ENCODE results near the gene POU2F3.

The POU2F3 gene

DNA sequence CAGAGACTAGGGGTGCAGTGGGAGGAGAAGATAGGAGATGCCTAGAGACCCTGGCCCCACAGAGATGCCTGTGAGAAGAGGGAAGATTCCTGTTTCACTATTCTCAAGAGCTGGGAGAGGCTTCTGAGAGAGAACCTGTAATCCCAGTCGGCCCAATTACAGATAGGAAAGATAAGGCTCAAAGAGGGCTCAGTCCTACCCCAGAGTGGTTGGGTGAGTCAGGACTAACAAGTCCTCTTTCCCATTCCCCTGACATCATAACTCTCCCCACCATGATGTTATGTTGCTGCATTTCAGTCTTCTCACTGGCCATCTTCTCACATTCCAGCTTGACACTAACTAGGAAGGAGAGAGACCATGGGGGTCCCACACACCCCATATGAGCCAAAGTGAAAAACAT, 114.1 kb downstream of the POU2F3 start (continued):
- TF ChIP-seq, protein P1, sequence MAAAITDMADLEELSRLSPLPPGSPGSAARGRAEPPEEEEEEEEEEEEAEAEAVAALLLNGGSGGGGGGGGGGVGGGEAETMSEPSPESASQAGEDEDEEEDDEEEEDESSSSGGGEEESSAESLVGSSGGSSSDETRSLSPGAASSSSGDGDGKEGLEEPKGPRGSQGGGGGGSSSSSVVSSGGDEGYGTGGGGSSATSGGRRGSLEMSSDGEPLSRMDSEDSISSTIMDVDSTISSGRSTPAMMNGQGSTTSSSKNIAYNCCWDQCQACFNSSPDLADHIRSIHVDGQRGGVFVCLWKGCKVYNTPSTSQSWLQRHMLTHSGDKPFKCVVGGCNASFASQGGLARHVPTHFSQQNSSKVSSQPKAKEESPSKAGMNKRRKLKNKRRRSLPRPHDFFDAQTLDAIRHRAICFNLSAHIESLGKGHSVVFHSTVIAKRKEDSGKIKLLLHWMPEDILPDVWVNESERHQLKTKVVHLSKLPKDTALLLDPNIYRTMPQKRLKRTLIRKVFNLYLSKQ (tag by site-specific recombination; IDR thresholded peaks at IDR 0.05; ENCODE audit: borderline replicate concordance), result no peak

DNA sequence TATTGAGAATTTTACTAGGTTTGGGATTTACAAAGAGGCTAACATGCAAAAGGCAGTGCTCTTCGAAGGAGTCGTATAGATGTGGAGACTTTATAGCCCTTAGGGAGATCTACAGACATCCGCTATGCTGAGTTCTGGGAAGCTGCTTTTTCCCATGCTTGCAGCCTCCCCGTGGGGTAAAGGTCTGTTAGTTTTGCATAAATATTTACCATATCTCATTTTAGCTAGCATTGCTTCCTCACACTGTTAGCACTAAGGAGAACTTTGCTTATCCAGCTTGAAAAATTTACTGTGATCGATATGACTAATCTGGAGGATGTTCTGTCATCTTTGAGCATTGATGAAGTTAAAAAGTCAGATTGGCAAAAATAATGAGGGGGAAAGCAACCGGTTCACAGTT, 114.8 kb downstream of the POU2F3 start:
- Histone ChIP-seq H3K4me1 (ENCODE audit: control insufficient read depth, insufficient read depth, low read length) (peaks cover 10% of the 10 kb centered on the region), H3K36me3 (ENCODE audit: control insufficient read depth in 2 of 2, insufficient read depth in 1 of 2, low read length in 2 of 2) (no peaks in the 10 kb centered on the region), H3K4me3 (ENCODE audit: low read depth, low read length) (no peak overlapping the region), H3K9me3 (ENCODE audit: control insufficient read depth, insufficient read depth, low read depth, low read length) (no peaks in the 10 kb centered on the region), H3K27ac (ENCODE audit: extremely low read depth, low read depth, low read length) (no peak overlapping the region)
- POLR2A ChIA-PET, result no interaction called here
- CTCF ChIA-PET, result interaction anchor here (0.9 kb wide), 1 partner anchor 20 kb away, joined by 3 read pairs; no protein-coding TSS in a partner anchor
- TF ChIP-seq ZBTB20 (tag by site-specific recombination; IDR thresholded peaks at IDR 0.05) (0 out of 2 replicates have a peak, but pooled peaks have one; percentile 19), MEIS1 (CRISPR knock-in tag; IDR thresholded peaks at IDR 0.05; ENCODE audit: borderline replicate concordance) (no peak), FEZF1 (tag by site-specific recombination; IDR thresholded peaks at IDR 0.05) (0 out of 2 replicates have a peak, but pooled peaks have one; percentile 13)

DNA sequence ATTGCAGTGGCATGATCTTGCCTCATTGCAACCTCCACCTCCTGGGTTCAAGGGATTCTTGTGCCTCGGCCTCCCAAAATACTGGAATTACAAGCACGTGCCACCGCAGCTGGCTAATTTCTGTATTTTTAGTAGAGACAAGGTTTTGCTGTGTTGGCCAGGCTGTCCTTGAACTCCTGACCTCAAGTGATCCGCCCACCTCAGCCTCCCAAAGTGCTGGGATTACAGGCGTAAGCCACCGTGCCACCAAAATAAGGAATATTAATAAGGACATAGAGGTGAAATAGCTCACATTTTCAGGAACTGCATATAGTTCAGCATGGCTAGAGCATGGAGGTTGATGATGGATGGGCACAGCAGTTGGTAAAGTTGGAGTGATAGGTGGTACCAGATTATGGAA, 117.7 kb downstream of the POU2F3 start:
- POLR2A ChIA-PET, result no interaction called here

DNA sequence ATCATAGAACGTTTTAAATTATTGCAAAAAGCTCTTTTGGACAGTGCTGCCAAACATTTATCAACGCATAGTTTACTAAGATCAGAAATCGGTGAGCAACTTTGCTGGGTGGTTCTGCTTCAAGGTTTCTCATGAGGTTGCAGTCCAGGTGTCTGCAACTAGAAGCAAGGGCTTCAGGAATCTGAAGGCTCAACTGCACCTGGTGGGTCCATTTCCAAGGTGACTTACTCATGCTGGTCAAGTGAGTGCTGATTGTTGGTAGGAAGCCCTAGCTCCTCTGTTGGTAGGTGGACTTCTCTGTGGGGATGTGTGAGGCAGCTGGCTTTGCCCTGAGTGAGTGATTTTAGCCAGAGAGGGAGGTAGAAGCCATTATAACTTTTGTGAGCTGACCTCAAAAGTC, 118.8 kb downstream of the POU2F3 start:
- no peaks in the 10 kb centered on the region for H3K9me3 ChIP-seq (ENCODE audit: control insufficient read depth, insufficient read depth, low read depth, low read length)
- peaks cover 4% of the 10 kb centered on the region; the same call in 1 of the 2 replicates for H3K4me1 ChIP-seq (ENCODE audit: control insufficient read depth, insufficient read depth, low read length)
- ChIA-PET CTCF (no interaction called here), POLR2A (interaction anchor here (0.8 kb wide), 1 partner anchor 9 kb away, joined by 3 read pairs; no protein-coding TSS in a partner anchor)
- H3K4me3 ChIP-seq (ENCODE audit: low read depth, low read length), result no peak overlapping the region
- no peak overlapping the region for H3K27ac ChIP-seq (ENCODE audit: extremely low read depth, low read depth, low read length)
- H3K36me3 ChIP-seq (ENCODE audit: control insufficient read depth in 2 of 2, insufficient read depth in 1 of 2, low read length in 2 of 2), result no peaks in the 10 kb centered on the region
- TF ChIP-seq ZNF404 (tag by site-specific recombination; IDR thresholded peaks at IDR 0.05) (no peak), ZNF514 (tag by site-specific recombination; IDR thresholded peaks at IDR 0.05) (no peak), ZNF558 (tag by site-specific recombination; IDR thresholded peaks at IDR 0.05) (no peak), ZNF561 (tag by site-specific recombination; IDR thresholded peaks at IDR 0.05; ENCODE audit: borderline replicate concordance) (no peak), ZNF214 (tag by site-specific recombination; IDR thresholded peaks at IDR 0.05; ENCODE audit: borderline replicate concordance) (no peak), ZNF76 (tag by site-specific recombination; IDR thresholded peaks at IDR 0.05; ENCODE audit: borderline replicate concordance, low read depth) (no peak), ZNF510 (tag by site-specific recombination; IDR thresholded peaks at IDR 0.05; ENCODE audit: insufficient replicate concordance) (no peak), SP3 (tag by site-specific recombination; IDR thresholded peaks at IDR 0.05) (no peak), ZNF266 (tag by site-specific recombination; IDR thresholded peaks at IDR 0.05; ENCODE audit: low read depth) (no peak), ZNF664 (tag by site-specific recombination; IDR thresholded peaks at IDR 0.05) (no peak), ZBTB21 (tag by site-specific recombination; IDR thresholded peaks at IDR 0.05) (no peak), ZNF433 (tag by site-specific recombination; IDR thresholded peaks at IDR 0.05; ENCODE audit: low read depth) (no peak), ZBTB7A (tag by site-specific recombination; IDR thresholded peaks at IDR 0.05; ENCODE audit: low read depth) (no peak), TCF7L2 (IDR thresholded peaks at IDR 0.05; ENCODE audit: borderline replicate concordance, low read depth, low read length) (no peak), ZNF391 (tag by site-specific recombination; IDR thresholded peaks at IDR 0.05; ENCODE audit: borderline replicate concordance, low read depth) (no peak), ZNF600 (tag by site-specific recombination; IDR thresholded peaks at IDR 0.05) (no peak)
- TF ChIP-seq, protein P2, sequence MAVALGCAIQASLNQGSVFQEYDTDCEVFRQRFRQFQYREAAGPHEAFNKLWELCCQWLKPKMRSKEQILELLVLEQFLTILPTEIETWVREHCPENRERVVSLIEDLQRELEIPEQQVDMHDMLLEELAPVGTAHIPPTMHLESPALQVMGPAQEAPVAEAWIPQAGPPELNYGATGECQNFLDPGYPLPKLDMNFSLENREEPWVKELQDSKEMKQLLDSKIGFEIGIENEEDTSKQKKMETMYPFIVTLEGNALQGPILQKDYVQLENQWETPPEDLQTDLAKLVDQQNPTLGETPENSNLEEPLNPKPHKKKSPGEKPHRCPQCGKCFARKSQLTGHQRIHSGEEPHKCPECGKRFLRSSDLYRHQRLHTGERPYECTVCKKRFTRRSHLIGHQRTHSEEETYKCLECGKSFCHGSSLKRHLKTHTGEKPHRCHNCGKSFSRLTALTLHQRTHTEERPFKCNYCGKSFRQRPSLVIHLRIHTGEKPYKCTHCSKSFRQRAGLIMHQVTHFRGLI (tag by site-specific recombination; IDR thresholded peaks at IDR 0.05), result no peak
- TF ChIP-seq, protein P3, sequence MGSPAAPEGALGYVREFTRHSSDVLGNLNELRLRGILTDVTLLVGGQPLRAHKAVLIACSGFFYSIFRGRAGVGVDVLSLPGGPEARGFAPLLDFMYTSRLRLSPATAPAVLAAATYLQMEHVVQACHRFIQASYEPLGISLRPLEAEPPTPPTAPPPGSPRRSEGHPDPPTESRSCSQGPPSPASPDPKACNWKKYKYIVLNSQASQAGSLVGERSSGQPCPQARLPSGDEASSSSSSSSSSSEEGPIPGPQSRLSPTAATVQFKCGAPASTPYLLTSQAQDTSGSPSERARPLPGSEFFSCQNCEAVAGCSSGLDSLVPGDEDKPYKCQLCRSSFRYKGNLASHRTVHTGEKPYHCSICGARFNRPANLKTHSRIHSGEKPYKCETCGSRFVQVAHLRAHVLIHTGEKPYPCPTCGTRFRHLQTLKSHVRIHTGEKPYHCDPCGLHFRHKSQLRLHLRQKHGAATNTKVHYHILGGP (tag by site-specific recombination; IDR thresholded peaks at IDR 0.05), result no peak

More for the DNA sequence above, 117.7 kb downstream of the POU2F3 start:
- no peak overlapping the region for H3K27ac ChIP-seq (ENCODE audit: extremely low read depth, low read depth, low read length)
- peaks cover 9% of the 10 kb centered on the region for H3K4me1 ChIP-seq (ENCODE audit: control insufficient read depth, insufficient read depth, low read length)
- no peaks in the 10 kb centered on the region for H3K9me3 ChIP-seq (ENCODE audit: control insufficient read depth, insufficient read depth, low read depth, low read length)
- H3K4me3 ChIP-seq (ENCODE audit: low read depth, low read length), result no peak overlapping the region
- CTCF ChIA-PET, result no interaction called here
- no peaks in the 10 kb centered on the region for H3K36me3 ChIP-seq (ENCODE audit: control insufficient read depth in 2 of 2, insufficient read depth in 1 of 2, low read length in 2 of 2)
- no peak for TF ChIP-seq REPIN1 (tag by site-specific recombination; IDR thresholded peaks at IDR 0.05; ENCODE audit: low read depth)
- no peak for TF ChIP-seq OVOL3 (tag by site-specific recombination; IDR thresholded peaks at IDR 0.05)
- no peak for TF ChIP-seq BCL11B (tag by site-specific recombination; IDR thresholded peaks at IDR 0.05; ENCODE audit: low read depth)
- no peak for TF ChIP-seq HOXA7 (CRISPR knock-in tag; IDR thresholded peaks at IDR 0.05; ENCODE audit: borderline replicate concordance)
- TF ChIP-seq TRIM28 (IDR thresholded peaks at IDR 0.05; ENCODE audit: borderline replicate concordance, low read length), result no peak
- TF ChIP-seq, protein P4, sequence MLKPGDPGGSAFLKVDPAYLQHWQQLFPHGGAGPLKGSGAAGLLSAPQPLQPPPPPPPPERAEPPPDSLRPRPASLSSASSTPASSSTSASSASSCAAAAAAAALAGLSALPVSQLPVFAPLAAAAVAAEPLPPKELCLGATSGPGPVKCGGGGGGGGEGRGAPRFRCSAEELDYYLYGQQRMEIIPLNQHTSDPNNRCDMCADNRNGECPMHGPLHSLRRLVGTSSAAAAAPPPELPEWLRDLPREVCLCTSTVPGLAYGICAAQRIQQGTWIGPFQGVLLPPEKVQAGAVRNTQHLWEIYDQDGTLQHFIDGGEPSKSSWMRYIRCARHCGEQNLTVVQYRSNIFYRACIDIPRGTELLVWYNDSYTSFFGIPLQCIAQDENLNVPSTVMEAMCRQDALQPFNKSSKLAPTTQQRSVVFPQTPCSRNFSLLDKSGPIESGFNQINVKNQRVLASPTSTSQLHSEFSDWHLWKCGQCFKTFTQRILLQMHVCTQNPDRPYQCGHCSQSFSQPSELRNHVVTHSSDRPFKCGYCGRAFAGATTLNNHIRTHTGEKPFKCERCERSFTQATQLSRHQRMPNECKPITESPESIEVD (tag by site-specific recombination; IDR thresholded peaks at IDR 0.05), result no peak
